ENCODE results near the gene OR4D1.

DNA sequence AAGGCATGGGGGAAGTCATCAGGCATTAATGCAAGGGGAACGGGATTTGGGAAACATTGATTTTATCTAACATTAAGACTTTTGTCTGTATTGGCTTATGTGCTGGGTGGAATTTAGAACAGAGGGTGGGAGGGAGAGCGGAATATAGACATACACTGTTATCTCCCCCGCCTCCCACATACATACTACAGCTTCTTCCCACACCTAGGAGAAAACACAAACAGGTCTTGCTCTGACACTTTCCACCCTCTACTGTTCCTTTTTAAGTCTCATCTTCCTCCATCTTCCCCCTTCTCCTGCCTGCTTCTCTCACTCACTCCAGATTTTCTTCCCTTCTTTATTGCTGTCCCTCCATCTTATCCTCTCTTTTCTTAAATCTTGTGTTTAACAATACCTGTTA, 425 bp downstream of the OR4D1 start:
- TF ChIP-seq USF2 (CRISPR knock-in tag; IDR thresholded peaks at IDR 0.05): no peak
- no peak for TF ChIP-seq E2F6 (IDR thresholded peaks at IDR 0.05; ENCODE audit: borderline replicate concordance in 1 of 2, extremely low read depth in 1 of 2, insufficient read depth in 1 of 2, insufficient read length in 1 of 2, low read depth in 1 of 2, low read length in 1 of 2, poor library complexity in 1 of 2, severe bottlenecking in 1 of 2)
- TF ChIP-seq FOXK1 (CRISPR knock-in tag; IDR thresholded peaks at IDR 0.05; ENCODE audit: borderline replicate concordance): no peak
- TF ChIP-seq MTA1 (IDR thresholded peaks at IDR 0.05; ENCODE audit: borderline replicate concordance): no peak
- TF ChIP-seq POLR2A (conservative IDR thresholded peaks at IDR 0.05): no peak
- no peak for TF ChIP-seq ELK1 (CRISPR knock-in tag; IDR thresholded peaks at IDR 0.05)
- TF ChIP-seq, protein P1, sequence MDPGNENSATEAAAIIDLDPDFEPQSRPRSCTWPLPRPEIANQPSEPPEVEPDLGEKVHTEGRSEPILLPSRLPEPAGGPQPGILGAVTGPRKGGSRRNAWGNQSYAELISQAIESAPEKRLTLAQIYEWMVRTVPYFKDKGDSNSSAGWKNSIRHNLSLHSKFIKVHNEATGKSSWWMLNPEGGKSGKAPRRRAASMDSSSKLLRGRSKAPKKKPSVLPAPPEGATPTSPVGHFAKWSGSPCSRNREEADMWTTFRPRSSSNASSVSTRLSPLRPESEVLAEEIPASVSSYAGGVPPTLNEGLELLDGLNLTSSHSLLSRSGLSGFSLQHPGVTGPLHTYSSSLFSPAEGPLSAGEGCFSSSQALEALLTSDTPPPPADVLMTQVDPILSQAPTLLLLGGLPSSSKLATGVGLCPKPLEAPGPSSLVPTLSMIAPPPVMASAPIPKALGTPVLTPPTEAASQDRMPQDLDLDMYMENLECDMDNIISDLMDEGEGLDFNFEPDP (CRISPR knock-in tag; IDR thresholded peaks at IDR 0.05): no peak
- no peak for TF ChIP-seq BRD4 (IDR thresholded peaks at IDR 0.05)
- no peak for TF ChIP-seq ZNF143 (CRISPR knock-in tag; IDR thresholded peaks at IDR 0.05)
- TF ChIP-seq, protein P2, sequence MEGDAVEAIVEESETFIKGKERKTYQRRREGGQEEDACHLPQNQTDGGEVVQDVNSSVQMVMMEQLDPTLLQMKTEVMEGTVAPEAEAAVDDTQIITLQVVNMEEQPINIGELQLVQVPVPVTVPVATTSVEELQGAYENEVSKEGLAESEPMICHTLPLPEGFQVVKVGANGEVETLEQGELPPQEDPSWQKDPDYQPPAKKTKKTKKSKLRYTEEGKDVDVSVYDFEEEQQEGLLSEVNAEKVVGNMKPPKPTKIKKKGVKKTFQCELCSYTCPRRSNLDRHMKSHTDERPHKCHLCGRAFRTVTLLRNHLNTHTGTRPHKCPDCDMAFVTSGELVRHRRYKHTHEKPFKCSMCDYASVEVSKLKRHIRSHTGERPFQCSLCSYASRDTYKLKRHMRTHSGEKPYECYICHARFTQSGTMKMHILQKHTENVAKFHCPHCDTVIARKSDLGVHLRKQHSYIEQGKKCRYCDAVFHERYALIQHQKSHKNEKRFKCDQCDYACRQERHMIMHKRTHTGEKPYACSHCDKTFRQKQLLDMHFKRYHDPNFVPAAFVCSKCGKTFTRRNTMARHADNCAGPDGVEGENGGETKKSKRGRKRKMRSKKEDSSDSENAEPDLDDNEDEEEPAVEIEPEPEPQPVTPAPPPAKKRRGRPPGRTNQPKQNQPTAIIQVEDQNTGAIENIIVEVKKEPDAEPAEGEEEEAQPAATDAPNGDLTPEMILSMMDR (IDR thresholded peaks at IDR 0.05 in 2 of 3, conservative IDR thresholded peaks at IDR 0.05 in 1 of 3; ENCODE audit: insufficient read depth in 2 of 3, low read depth in 1 of 3, low read length in 3 of 3): no peak
- TF ChIP-seq TCF7L2 (IDR thresholded peaks at IDR 0.05; ENCODE audit: low read depth, low read length): no peak
- TF ChIP-seq SMAD4 (CRISPR knock-in tag; conservative IDR thresholded peaks at IDR 0.05): no peak
- TF ChIP-seq EZH2 (IDR thresholded peaks at IDR 0.05; ENCODE audit: borderline replicate concordance, low read depth, low read length): no peak
- TF ChIP-seq, protein P3, sequence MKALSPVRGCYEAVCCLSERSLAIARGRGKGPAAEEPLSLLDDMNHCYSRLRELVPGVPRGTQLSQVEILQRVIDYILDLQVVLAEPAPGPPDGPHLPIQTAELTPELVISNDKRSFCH (CRISPR knock-in tag; IDR thresholded peaks at IDR 0.05): no peak
- TF ChIP-seq, protein P3 (tag; IDR thresholded peaks at IDR 0.05): no peak
